ENCODE data around the gene SLC4A8. TPM values are rescaled to one million over a fixed set of nuclear protein-coding genes. Genes with fewer than 3 reads are reported as not detected.

SLC4A8 gene
- 2.4 and 4.7 TPM in 2 replicates for total RNA-seq (2014; rRNA removed; shearing (Covaris generic))
- 1.8 and 2.3 TPM in 2 replicates for polyA plus RNA-seq (2015; cell fraction: cytosol; rRNA removed)
- polyA plus RNA-seq (2015; cell fraction: nucleus; rRNA removed) = 3.6 and 8.9 TPM in 2 replicates

GRCh38 chr12:51424662-51425539 lies at the start of gene SLC4A8:
Gene SLC4A8, plus strand, starts transcription at chr12:51424831. Its CDS starts 157 bp downstream, at chr12:51424988.
- DNase-seq (ENCODE audit: low read depth) = peak; percentile 90

- DNase-seq (ENCODE audit: low read depth) = no peak
These were observed 49.8 kb upstream of the SLC4A8 start for GRCh38 chr12:51374856-51375255.

- no peak for DNase-seq (ENCODE audit: low read depth)
These were observed 47.3 kb upstream of the SLC4A8 start for GRCh38 chr12:51377099-51377984.

- DNase-seq (ENCODE audit: low read depth) = no peak
These were observed 45.9 kb upstream of the SLC4A8 start for GRCh38 chr12:51378749-51379148.

- no peak for DNase-seq (ENCODE audit: low read depth)
These were observed 45.1 kb upstream of the SLC4A8 start for GRCh38 chr12:51379571-51379970.

GRCh38 chr12:51381226-51382079 lies 43.2 kb upstream of the SLC4A8 start:
- no peak for DNase-seq (ENCODE audit: low read depth)

GRCh38 chr12:51382173-51382572 lies 42.5 kb upstream of the SLC4A8 start:
- DNase-seq (ENCODE audit: low read depth) = no peak

GRCh38 chr12:51383269-51383905 lies 41.2 kb upstream of the SLC4A8 start:
- peak; percentile 90 for DNase-seq (ENCODE audit: low read depth)

- no peak for DNase-seq (ENCODE audit: low read depth)
These were observed 38.3 kb upstream of the SLC4A8 start for GRCh38 chr12:51386351-51386750.

- DNase-seq (ENCODE audit: low read depth) = peak; percentile 48
These were observed 36.4 kb upstream of the SLC4A8 start for GRCh38 chr12:51388069-51388799.

- no peak for DNase-seq (ENCODE audit: low read depth)
These were observed 35.8 kb upstream of the SLC4A8 start for GRCh38 chr12:51388846-51389245.

GRCh38 chr12:51389302-51389999 lies 35.2 kb upstream of the SLC4A8 start:
- peak; percentile 54 for DNase-seq (ENCODE audit: low read depth)

GRCh38 chr12:51390457-51390856 lies 34.2 kb upstream of the SLC4A8 start:
- DNase-seq (ENCODE audit: low read depth) = no peak

- no peak for DNase-seq (ENCODE audit: low read depth)
These were observed 33.7 kb upstream of the SLC4A8 start for GRCh38 chr12:51390891-51391282.

- DNase-seq (ENCODE audit: low read depth) = peak; percentile 59
These were observed 33.1 kb upstream of the SLC4A8 start, which contains the start of gene GALNT6 for GRCh38 chr12:51391283-51392123. Gene GALNT6, minus strand, starts transcription at chr12:51391406. Its CDS starts 11,625 bp downstream, at chr12:51379781.

- no peak for DNase-seq (ENCODE audit: low read depth)
These were observed 31.9 kb upstream of the SLC4A8 start for GRCh38 chr12:51392556-51393237.
